Nucleus accumbens (tissue), 56 donors: ENCODE measurements around the gene CCDC172.
"Not testable (repeated sequence)": the region's sequence is repeated elsewhere in the genome, so short reads cannot be mapped to it uniquely, and the experiment has no call there.

ENCODE experiments used
- DNase-seq, 56 donors: peaks; one replicate each; lab custom pipeline; 2025; lab: John Stamatoyannopoulos, UW

Gene CCDC172

GRCh38 chr10:116329153-116329552, 4.9 kb downstream of the CCDC172 start:
- DNase-seq = no peak

GRCh38 chr10:116331815-116332214, 7.6 kb downstream of the CCDC172 start:
- DNase-seq = no peak

GRCh38 chr10:116336866-116337265, 12.6 kb downstream of the CCDC172 start:
- no peak for DNase-seq

GRCh38 chr10:116352125-116352524, 27.9 kb downstream of the CCDC172 start:
- no peak for DNase-seq

- DNase-seq = no peak
These were observed 29.6 kb downstream of the CCDC172 start for GRCh38 chr10:116353817-116354216.

GRCh38 chr10:116355341-116355740, 31.1 kb downstream of the CCDC172 start:
- no peak for DNase-seq

- DNase-seq = no peak
These were observed 32.6 kb downstream of the CCDC172 start for GRCh38 chr10:116356833-116357232.

GRCh38 chr10:116364868-116365267, 40.6 kb downstream of the CCDC172 start:
- DNase-seq = no peak

- DNase-seq = no peak
These were observed 47.5 kb downstream of the CCDC172 start for GRCh38 chr10:116371737-116372136.

GRCh38 chr10:116382290-116382689, 58.0 kb downstream of the CCDC172 start:
- DNase-seq = no peak

GRCh38 chr10:116385311-116385710, 61.1 kb downstream of the CCDC172 start:
- DNase-seq = no peak

GRCh38 chr10:116385994-116386809, 62.0 kb downstream of the CCDC172 start:
- no peak for DNase-seq

- DNase-seq = not testable (repeated sequence)
These were observed 69.1 kb downstream of the CCDC172 start for GRCh38 chr10:116393246-116393831.

- DNase-seq = no peak
These were observed 71.2 kb downstream of the CCDC172 start for GRCh38 chr10:116395223-116395985.

- no peak for DNase-seq
These were observed 74.0 kb downstream of the CCDC172 start for GRCh38 chr10:116398224-116398623.

GRCh38 chr10:116402858-116403257, 78.6 kb downstream of the CCDC172 start:
- no peak for DNase-seq

GRCh38 chr10:116403740-116404250, 79.5 kb downstream of the CCDC172 start:
- no peak for DNase-seq

GRCh38 chr10:116408719-116409118, 84.5 kb downstream of the CCDC172 start:
- no peak for DNase-seq

- no peak for DNase-seq
These were observed 86.1 kb downstream of the CCDC172 start for GRCh38 chr10:116410351-116410750.

GRCh38 chr10:116417821-116418220, 93.6 kb downstream of the CCDC172 start:
- DNase-seq = no peak

GRCh38 chr10:116418389-116418788, 94.1 kb downstream of the CCDC172 start:
- DNase-seq = no peak
